ENCODE results near the gene PXDC1. TPM values are rescaled to one million over a fixed set of nuclear protein-coding genes. Genes with fewer than 3 reads are reported as not detected.

The PXDC1 gene
- 100 to 1,000 TPM in 1 of 4 donors, 10 to 100 TPM in 3; 58.4 to 103 (median 72.4) TPM for total RNA-seq

- no peak for TF ChIP-seq POLR2A (IDR thresholded peaks at IDR 0.05)
- no peak for TF ChIP-seq CTCF (IDR thresholded peaks at IDR 0.05)
- peak within 1 kb of the TSS; percentile 87 for H3K4me3 ChIP-seq (ENCODE audit: low read depth, poor library complexity, severe bottlenecking)
- 0% methylated on average over 35 to 55 of the region's 88 CpGs for WGBS, 2 donors
- peak in 1 of 2 donors; percentile 92 for DNase-seq (ENCODE audit: low spot score in 2 of 2)
- intact Hi-C loops (cut with DNase I; ENCODE audit: low total_unique reads) = loop anchor here (10.0 kb wide), 1 partner anchor 74 kb away; no protein-coding TSS in a partner anchor
Measured at GRCh38 chr6:3751077-3751729, at the start of gene PXDC1. Gene PXDC1, minus strand, starts transcription at chr6:3751713. Its CDS starts 182 bp downstream, at chr6:3751531.

- no peak overlapping the region for H3K4me3 ChIP-seq (ENCODE audit: low read depth, poor library complexity, severe bottlenecking)
- no peak for DNase-seq (ENCODE audit: low spot score in 2 of 2)
- intact Hi-C loops (cut with DNase I; ENCODE audit: low total_unique reads) = no loop called here
- 66 to 70% methylated on average over 11 of the region's 11 CpGs for WGBS, 2 donors
- TF ChIP-seq POLR2A (IDR thresholded peaks at IDR 0.05) = no peak
- TF ChIP-seq CTCF (IDR thresholded peaks at IDR 0.05) = no peak
Measured at GRCh38 chr6:3800850-3801591, 49.5 kb upstream of the PXDC1 start.

- WGBS, 2 donors = 69 to 83% methylated on average over 6 of the region's 6 CpGs
- DNase-seq (ENCODE audit: low spot score in 2 of 2) = no peak
- intact Hi-C loops (cut with DNase I; ENCODE audit: low total_unique reads) = no loop called here
- no peak overlapping the region for H3K4me3 ChIP-seq (ENCODE audit: low read depth, poor library complexity, severe bottlenecking)
- TF ChIP-seq POLR2A (IDR thresholded peaks at IDR 0.05) (no peak), CTCF (IDR thresholded peaks at IDR 0.05) (no peak)
Measured at GRCh38 chr6:3799719-3800118, 48.2 kb upstream of the PXDC1 start.

- intact Hi-C loops (cut with DNase I; ENCODE audit: low total_unique reads) = no loop called here
- no peak for DNase-seq (ENCODE audit: low spot score in 2 of 2)
- TF ChIP-seq POLR2A (IDR thresholded peaks at IDR 0.05) (no peak), CTCF (IDR thresholded peaks at IDR 0.05) (no peak)
- no peak overlapping the region for H3K4me3 ChIP-seq (ENCODE audit: low read depth, poor library complexity, severe bottlenecking)
- 79 to 81% methylated on average over 8 of the region's 8 CpGs for WGBS, 2 donors
Measured at GRCh38 chr6:3798055-3798919, 46.8 kb upstream of the PXDC1 start.

- no peak for DNase-seq (ENCODE audit: low spot score in 2 of 2)
- H3K4me3 ChIP-seq (ENCODE audit: low read depth, poor library complexity, severe bottlenecking) = no peak overlapping the region
- TF ChIP-seq CTCF (IDR thresholded peaks at IDR 0.05) (no peak), POLR2A (IDR thresholded peaks at IDR 0.05) (no peak)
- WGBS, 2 donors = 74 to 82% methylated on average over 7 of the region's 7 CpGs
- intact Hi-C loops (cut with DNase I; ENCODE audit: low total_unique reads) = no loop called here
Measured at GRCh38 chr6:3797231-3798054, 45.9 kb upstream of the PXDC1 start.

Measured in lower leg skin (tissue), 4 donors.